H1 (cell line): ENCODE measurements around the gene GPX5. TPM values are rescaled to one million over a fixed set of nuclear protein-coding genes. Genes with fewer than 3 reads are reported as not detected.

ENCODE experiments used
- POLR2AphosphoS5 ChIP-seq: IDR thresholded peaks from 2 replicates; pipeline ENCODE4 v1.6.1; 2011; ENCODE audit warnings: low read depth, low read length
- TAF1 ChIP-seq: IDR thresholded peaks from 2 replicates; pipeline ENCODE4 v1.6.1; 2011; ENCODE audit warnings: mild to moderate bottlenecking, low read depth, low read length
- polyA plus RNA-seq, 7 experiments: library from polyadenylated mRNA; depleted of rRNA in 3 of 7; stranded (reverse) in 5 of 7; unstranded in 2 of 7; fragments of >200 nt in 5 of 7; fragments of 200-250 nt in 2 of 7; gene quantifications; 1 replicate in 5 of 7; 2 replicates in 1 of 7; 4 replicates in 1 of 7; pipeline versions ENCODE4 v1.2.1 to v1.2.3, GENCODE V29; 2011 to 2013; ENCODE audit warnings: missing spikeins in 2 of 7, mixed read lengths in 2 of 7
- total RNA-seq: library from RNA; stranded (reverse); fragmentation: NEBNext Ultra II Directional; extraction: Animal tissue kit (Norgen Biotek cat#: 25700); gene quantifications from 2 replicates; pipeline ENCODE4 v1.2.1, GENCODE V29; 2021

The GPX5 gene
- total and polyA plus RNA-seq, 2 of the 8 experiments (the other 6 are each of a cell fraction or from before 2014, with no cell fraction given), result 0.08 TPM; not detected in 1

DNA sequence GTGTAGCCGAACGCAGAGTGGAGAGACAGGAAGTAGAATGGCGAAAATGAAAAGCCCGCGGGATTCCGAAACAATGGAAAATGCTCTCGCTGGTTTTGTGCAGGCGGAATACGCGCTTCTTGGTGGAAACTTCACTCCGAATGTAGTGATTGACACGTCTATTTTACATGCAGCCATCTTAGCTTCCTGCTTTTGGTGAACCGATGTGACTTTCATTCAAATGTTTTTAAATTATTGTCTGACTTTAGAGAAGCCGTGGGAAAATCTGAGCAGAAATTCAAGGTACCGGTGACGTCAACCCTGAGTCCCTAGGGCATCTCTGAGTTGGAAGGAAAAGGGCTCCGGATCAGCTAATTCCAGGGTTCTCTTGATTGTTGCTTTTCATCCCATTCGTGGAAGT is 11.4 kb downstream of the GPX5 start (continued):
- TF ChIP-seq POLR2AphosphoS5 (peak; percentile 28; the same call in 1 of the 2 replicates), TAF1 (peak; percentile 60; the same call in 1 of the 2 replicates)
